ENCODE results near the gene DPP10. TPM values are rescaled to one million over a fixed set of nuclear protein-coding genes. Genes with fewer than 3 reads are reported as not detected.

DPP10 gene
- total and polyA plus RNA-seq, 2 of the 13 experiments (the other 11 are each of a cell fraction or from before 2014, with no cell fraction given) = 0.95 to 1.7 TPM

GRCh38 chr2:114579542-114579941 lies 137.1 kb downstream of the DPP10 start (continued):
- TF ChIP-seq ELK4 (CRISPR knock-in tag; IDR thresholded peaks at IDR 0.05; ENCODE audit: borderline replicate concordance) (no peak), PCBP2 (optimal IDR thresholded peaks at IDR 0.05; ENCODE audit: low read depth, low read length, poor library complexity, severe bottlenecking) (no peak), RBM22 (optimal IDR thresholded peaks at IDR 0.05; ENCODE audit: low read length) (no peak), ZNF512B (CRISPR knock-in tag; IDR thresholded peaks at IDR 0.05; ENCODE audit: borderline replicate concordance) (no peak), ZNF510 (CRISPR knock-in tag; IDR thresholded peaks at IDR 0.05; ENCODE audit: low read depth) (no peak)

GRCh38 chr2:114580691-114581090 lies 138.2 kb downstream of the DPP10 start:
- Histone ChIP-seq H4K20me1 (ENCODE audit: insufficient read depth, low read length) (no peaks in the 10 kb centered on the region), H3K4me3 (replicated peaks in 1 of 3; ENCODE audit: insufficient read depth in 1 of 3, low read depth in 2 of 3, low read length in 3 of 3) (no peak overlapping the region), H3K27ac (ENCODE audit: extremely low read length, insufficient read depth, low read length) (no peak overlapping the region), H3K79me2 (ENCODE audit: insufficient read depth, low read length) (no peaks in the 10 kb centered on the region), H3K36me3 (replicated peaks in 1 of 2; ENCODE audit: control insufficient read depth in 1 of 2, insufficient read depth in 2 of 2, low read length in 2 of 2) (no peaks in the 10 kb centered on the region), H3K9me3 (ENCODE audit: low read length) (no peaks in the 10 kb centered on the region), H2AFZ (ENCODE audit: low read length) (no peak overlapping the region), H3K4me1 (ENCODE audit: insufficient read depth, low read length) (no peaks in the 10 kb centered on the region), H3K9ac (ENCODE audit: insufficient read depth, low read depth, low read length) (no peak overlapping the region), H3K4me2 (ENCODE audit: low read depth, low read length) (no peak overlapping the region), H3K27me3 (ENCODE audit: control insufficient read depth in 1 of 2, insufficient read depth in 2 of 2, low read length in 2 of 2) (no peaks in the 10 kb centered on the region)
- intact Hi-C loops (cut with micrococcal nuclease; ENCODE audit: unreplicated experiment) = no loop called here
- ATAC-seq = no peak
- ChIA-PET CTCF (ENCODE audit: low intra/inter-chr PET ratio, low total read pairs) (no interaction called here), POLR2A (no interaction called here)
- WGBS (ENCODE audit: low lambda C conversion rate) = 22% methylated on average over 6 of the region's 6 CpGs
- FAIRE-seq = no peak
- in situ Hi-C loops (cut with HindIII; ENCODE audit: extremely low pct_ligation_motif_present, low pct_unique_long_range_greater_than_20kb) = no loop called here
- DNase-seq (ENCODE audit: low spot score) = no peak
- BruUV-seq (replicated peaks) = no TSS peak
- TF ChIP-seq SNRNP70 (IDR thresholded peaks at IDR 0.05; ENCODE audit: low read depth, low read length) = no peak

All from HepG2 (cell line).